AG04450 (cell line): ENCODE data around the gene TRERF1. TPM values are rescaled to one million over a fixed set of nuclear protein-coding genes. Genes with fewer than 3 reads are reported as not detected.

Experiments used
- CTCF ChIA-PET: fragments of 300-600, 350-600 bp; formaldehyde crosslinking; extraction: SDS; loops from one replicate; lab custom pipeline; 2022; ENCODE audit warnings: antibody characterized with exemption, inconsistent platforms; lab: Charles Lee
- POLR2A ChIA-PET: fragments of 350-600 bp; formaldehyde crosslinking; extraction: SDS; loops from one replicate; lab custom pipeline; 2021; ENCODE audit warnings: antibody characterized with exemption, inconsistent platforms; lab: Yijun Ruan, JAX
- DNase-seq: peaks from one replicate; pipeline ENCODE4 v3.0.0-alpha.2; 2011; ENCODE audit warnings: low read depth, low spot score
- H3K27ac ChIP-seq: one replicate; pipeline ENCODE4 v1.5.1; 2012; ENCODE audit warnings: low read depth, low read length, control low read depth
- H3K27me3 ChIP-seq: one replicate; pipeline ENCODE4 v1.6.0; 2012; ENCODE audit warnings: low read length; ENCODE audit not compliant: control insufficient read depth, insufficient read depth
- H3K4me3 ChIP-seq: 2 replicates; pipeline ENCODE4 v1.5.1; 2011; ENCODE audit warnings: mild to moderate bottlenecking, low read depth, low read length, control low read depth
- H3K9me3 ChIP-seq: 2 replicates; pipeline ENCODE4 v1.5.1; 2012; ENCODE audit warnings: low read length; ENCODE audit not compliant: control insufficient read depth, insufficient read depth
- CTCF ChIP-seq: IDR thresholded peaks from 2 replicates; pipeline ENCODE4 v1.5.1; 2011; ENCODE audit warnings: low read depth, low read length, control low read depth, inconsistent platforms
- polyA plus RNA-seq: library from polyadenylated mRNA; depleted of rRNA; stranded (reverse); fragments of >200 nt; gene quantifications from 2 replicates; pipeline ENCODE4 v1.2.3, GENCODE V29; 2011

TRERF1 gene
- polyA plus RNA-seq, 1 experiment = 7.3 TPM

DNA sequence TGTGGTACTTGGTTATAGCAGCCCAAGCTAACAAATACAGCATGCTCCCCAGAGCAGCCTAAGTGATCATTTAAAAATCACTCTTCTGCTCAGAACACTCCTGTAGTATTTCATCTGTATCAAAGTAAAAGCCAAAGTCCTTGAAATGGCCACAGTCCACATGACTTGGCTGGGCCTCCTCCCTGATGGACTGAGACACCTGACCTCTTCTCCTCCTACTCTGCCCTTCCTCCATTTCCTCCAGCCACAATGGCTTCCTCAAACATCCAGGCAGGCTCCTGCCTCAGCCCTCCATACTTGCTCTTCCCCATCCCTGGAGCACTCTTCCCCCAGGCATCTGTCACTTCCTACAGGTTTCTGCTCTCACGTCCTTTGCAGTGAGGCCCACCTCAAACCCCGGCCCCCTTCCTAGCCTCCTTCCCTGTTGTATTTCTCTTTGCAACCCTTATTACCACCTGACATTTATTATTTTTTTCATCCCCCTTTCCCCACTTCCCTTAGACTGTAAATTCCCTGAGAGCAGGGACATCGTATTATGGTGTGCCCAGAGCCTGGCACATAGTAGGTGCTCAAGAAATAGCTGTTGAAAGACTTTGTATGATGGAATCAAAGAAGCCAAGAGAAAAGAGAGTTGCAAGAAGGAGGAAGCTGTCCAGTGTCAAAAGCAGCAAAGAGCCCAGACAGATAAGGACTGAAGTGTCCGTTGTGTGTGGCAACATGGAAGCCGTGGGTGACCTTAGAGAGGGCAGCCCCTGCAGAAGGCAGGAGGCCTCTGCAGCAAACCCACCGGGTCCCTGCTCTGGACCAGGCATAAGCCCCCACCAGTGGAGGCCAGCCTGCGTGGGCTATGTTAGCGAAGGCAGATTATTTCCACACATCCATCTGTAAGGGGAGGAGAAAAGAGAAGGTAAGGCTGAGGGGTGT, 87.5 kb downstream of the TRERF1 start:
- POLR2A ChIA-PET = no interaction called here
- CTCF ChIA-PET = no interaction called here
- no peak overlapping the region for H3K4me3 ChIP-seq
- no peaks in the 10 kb centered on the region for H3K27me3 ChIP-seq
- no peaks in the 10 kb centered on the region for H3K9me3 ChIP-seq
- no peak for TF ChIP-seq CTCF
- no peak overlapping the region for H3K27ac ChIP-seq
- no peak for DNase-seq

DNA sequence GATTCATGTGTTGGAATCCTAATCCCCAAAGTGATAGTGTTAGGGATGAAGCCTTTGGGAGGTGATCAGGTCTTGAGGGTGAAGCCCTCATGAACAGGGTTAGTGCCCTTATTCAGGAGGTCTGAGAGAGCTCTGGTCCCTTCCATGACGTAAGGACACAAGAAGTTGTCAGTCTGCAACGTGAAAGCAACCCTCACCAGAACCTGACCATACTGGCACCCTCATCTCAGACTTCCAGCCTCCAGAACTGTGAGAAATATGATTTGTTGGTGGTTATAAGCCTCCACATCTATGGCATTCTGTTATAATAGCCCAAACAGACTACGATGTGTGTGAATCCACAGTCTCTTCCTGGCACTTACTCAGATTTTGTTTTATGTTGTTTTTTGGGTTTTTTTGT, 90.7 kb downstream of the TRERF1 start:
- H3K27me3 ChIP-seq = no peaks in the 10 kb centered on the region
- H3K9me3 ChIP-seq = no peaks in the 10 kb centered on the region; the same call in 1 of the 2 replicates
- DNase-seq = no peak
- ChIA-PET CTCF (interaction anchor here (0.6 kb wide), 1 partner anchor 44 kb away, joined by 5 read pairs; no protein-coding TSS in a partner anchor), POLR2A (no interaction called here)
- H3K27ac ChIP-seq = no peak overlapping the region
- H3K4me3 ChIP-seq = no peak overlapping the region
- TF ChIP-seq CTCF = no peak

DNA sequence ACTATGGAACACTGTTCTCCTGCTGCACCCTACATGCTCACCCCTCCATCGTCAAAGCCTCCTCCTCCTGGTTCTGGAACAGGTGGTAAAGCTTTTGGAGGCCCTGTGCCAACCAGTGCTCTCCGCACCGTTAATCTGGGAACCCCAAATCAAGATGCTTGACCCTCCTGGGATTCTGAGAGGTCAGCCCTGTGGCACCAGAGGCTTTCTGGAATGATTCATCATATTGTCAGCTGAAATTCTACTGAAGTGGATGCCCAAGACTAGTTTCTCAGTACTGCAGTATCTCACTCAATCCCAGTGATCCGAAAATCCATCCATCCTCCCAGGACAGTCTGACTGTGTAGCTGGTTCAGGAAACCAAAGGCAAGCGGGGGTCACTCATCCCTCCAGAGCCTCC, 92.7 kb downstream of the TRERF1 start:
- TF ChIP-seq CTCF = no peak
- CTCF ChIA-PET = interaction anchor here (1.8 to 2.2 kb wide), 2 partner anchors 145 to 189 kb away, joined by 4 to 13 read pairs; no protein-coding TSS in a partner anchor
- H3K9me3 ChIP-seq = no peaks in the 10 kb centered on the region; the same call in 1 of the 2 replicates
- DNase-seq = no peak
- no peaks in the 10 kb centered on the region for H3K27me3 ChIP-seq
- no peak overlapping the region for H3K4me3 ChIP-seq
- H3K27ac ChIP-seq = no peak overlapping the region
- POLR2A ChIA-PET = no interaction called here

- Histone ChIP-seq H3K27me3 (no peaks in the 10 kb centered on the region), H3K9me3 (no peaks in the 10 kb centered on the region; the same call in 1 of the 2 replicates), H3K4me3 (no peak overlapping the region), H3K27ac (no peak overlapping the region)
- ChIA-PET POLR2A (no interaction called here), CTCF (interaction anchor here (1.0 to 2.6 kb wide), 2 partner anchors 177 to 192 kb away, joined by 4 to 8 read pairs; no protein-coding TSS in a partner anchor)
- no peak for DNase-seq
- TF ChIP-seq CTCF = no peak
These were observed 96.3 kb downstream of the TRERF1 start for GRCh38 chr6:42355416-42355815.

DNA sequence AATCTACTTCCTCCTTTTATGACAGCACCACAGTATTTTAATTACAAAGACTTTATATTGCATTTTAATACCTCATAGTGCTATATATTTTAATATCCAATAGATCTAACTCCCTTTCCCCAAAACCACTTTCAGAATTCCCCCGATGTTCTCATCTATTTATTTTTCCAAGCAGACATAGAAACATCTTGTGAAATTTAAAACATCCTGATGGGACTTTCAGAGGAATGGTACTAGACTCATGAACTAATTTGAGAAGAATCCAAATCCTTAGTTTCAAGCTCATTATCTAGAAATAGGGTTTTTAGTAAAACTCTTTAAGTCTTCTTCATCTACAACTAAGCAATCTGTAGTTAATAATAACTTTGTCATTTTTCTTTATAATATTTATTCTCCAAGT, 97.0 kb downstream of the TRERF1 start:
- TF ChIP-seq CTCF = no peak
- H3K4me3 ChIP-seq = no peak overlapping the region
- CTCF ChIA-PET = interaction anchor here (1.0 to 2.2 kb wide), 2 partner anchors 178 to 193 kb away, joined by 4 to 13 read pairs; no protein-coding TSS in a partner anchor

More for the DNA sequence above, 97.0 kb downstream of the TRERF1 start:
- no peaks in the 10 kb centered on the region for H3K27me3 ChIP-seq
- H3K9me3 ChIP-seq = no peaks in the 10 kb centered on the region; the same call in 1 of the 2 replicates
- DNase-seq = no peak
- POLR2A ChIA-PET = no interaction called here
- no peak overlapping the region for H3K27ac ChIP-seq
